Heart left ventricle (tissue), 16 donors: ENCODE measurements around the gene LYAR. TPM values are rescaled to one million over a fixed set of nuclear protein-coding genes. Genes with fewer than 3 reads are reported as not detected.

ENCODE experiments used
- ATAC-seq, 4 donors: fragments of 200-7000 bp; cut with Tn5 transposase; one replicate each; pipeline ENCODE4 v1.9.1; 2020 to 2022; ENCODE audit warnings: moderate library complexity in 4 of 4, mild to moderate bottlenecking in 3 of 4, moderate number of reproducible peaks in 1 of 4
- DNase-seq, 5 donors: peaks; one replicate each; pipeline ENCODE4 v3.0.0-alpha.2; 2020
- H3K27ac ChIP-seq, 12 donors: fragments of 200-600 bp; sonication (generic) in 4 of 12; one replicate each; pipeline versions ENCODE4 v1.5.0 to v1.8.0; 2016 to 2022; ENCODE audit warnings: mild to moderate bottlenecking in 2 of 12
- H3K27me3 ChIP-seq, 9 donors: fragments of 200-600 bp; sonication (generic) in 2 of 9; one replicate each; pipeline versions ENCODE4 v1.5.1 to v1.8.0; 2016 to 2022; ENCODE audit warnings: mild to moderate bottlenecking in 3 of 9
- H3K36me3 ChIP-seq, 9 donors: fragments of 200-600 bp; sonication (generic) in 2 of 9; one replicate each; pipeline versions ENCODE4 v1.5.0 to v1.8.0; 2018 to 2022; ENCODE audit warnings: mild to moderate bottlenecking in 2 of 9
- H3K4me1 ChIP-seq, 12 donors: fragments of 200-600 bp; sonication (generic) in 4 of 12; one replicate each; pipeline versions ENCODE4 v1.5.0 to v1.8.0; 2016 to 2022; ENCODE audit warnings: mild to moderate bottlenecking in 3 of 12
- H3K4me3 ChIP-seq, 12 donors: fragments of 200-600 bp; sonication (generic) in 4 of 12; one replicate each; pipeline versions ENCODE4 v1.5.0 to v1.8.0; 2017 to 2022; ENCODE audit warnings: mild to moderate bottlenecking in 9 of 12, moderate library complexity in 4 of 12
- H3K9me3 ChIP-seq, 12 donors: fragments of 200-600 bp; sonication (generic) in 4 of 12; one replicate each; pipeline versions ENCODE4 v1.5.0 to v1.8.0; 2016 to 2022; ENCODE audit warnings: mild to moderate bottlenecking in 1 of 12
- POLR2A ChIP-seq, 2 donors: fragments of 450-650 bp; IDR thresholded peaks; one replicate each; pipeline ENCODE4 v1.6.1; 2017; ENCODE audit warnings: antibody characterized with exemption in 2 of 2, mild to moderate bottlenecking in 2 of 2, moderate library complexity in 2 of 2
- WGBS, 4 donors: extraction: QIAGEN DNeasy Blood & Tissue Kit in 2 of 4; methylation state at CpG; one replicate each; pipeline versions ENCODE4 v1.1.5 to v1.1.7; 2013 to 2018; 5-methylcytosine and 5-hydroxymethylcytosine counted together
- intact Hi-C, 10 donors: fragments of 100-400 bp; cut with DNase I; formaldehyde crosslinking; loops; one replicate each; pipeline versions ENCODE4 v1.11.1 to v1.14.2; 2022
- polyA plus RNA-seq, 2 donors: library from polyadenylated mRNA; stranded (reverse); fragments of 200-250 nt; gene quantifications; one replicate each; pipeline ENCODE4 v1.2.3, GENCODE V29; 2013
- total RNA-seq, 9 donors: library from RNA; depleted of rRNA in 2 of 9; stranded (reverse); fragments of >200 nt in 2 of 9; fragmentation: NEBNext Ultra II Directional in 3 of 9; extraction: Animal tissue kit (Norgen Biotek cat#: 25700) in 3 of 9; gene quantifications; one replicate each; pipeline versions ENCODE4 v1.1.0 to v1.2.4, GENCODE V29; 2016 to 2023
- TF ChIP-seq, protein P1 (sequence below), 12 donors: fragments of 200-600 bp; sonication (generic) in 4 of 12; IDR thresholded peaks; one replicate each; pipeline versions ENCODE4 v1.5.0 to v1.8.0; 2018 to 2022; ENCODE audit warnings: antibody characterized with exemption in 12 of 12, mild to moderate bottlenecking in 5 of 12
- donor health status: ischemic (EF 13 %, LVEDD 7.1; RV severe dilation, severe dysfunction).
- donor health status: healthy with polysubstance abuse.
- donor health status: DM: no; HTN: yes; CAD: no.
- donor health status: DM: no; HTN: no; CAD: no.
- donor health status: ischemic (EF 25% LVEDD 6.9; RV normal size, moderate dysfunction).
- donor health status: ischemic (EF 25% LVEDD 5.7; RV mildly dilated, moderate dysfunction).
- donor health status: healthy.
- donor health status: DM: yes; HTN: yes; CAD: no.
- donor health status: ischemic (EF 35%, LVEDD 5.7; RV mildly dilated, moderate dysfunction).
- donor health status: nonischemic (EF 11% LVEDD 7.7; RV severe dilation, severe dysfunction).
- donor health status: DM: yes; HTN: yes; CAD: no.
- donor health status: PGD.
- donor health status: ischemic (EF 29% LVEDD 5.4; RV normal size, mild dysfunction).
- donor health status: nonischemic (EF 23%, LVEDD 6.1; RV moderate dilation, normal function).

The LYAR gene
- total and polyA plus RNA-seq, 11 donors, result 8.6 to 16.6 (median 12.5) TPM

DNA sequence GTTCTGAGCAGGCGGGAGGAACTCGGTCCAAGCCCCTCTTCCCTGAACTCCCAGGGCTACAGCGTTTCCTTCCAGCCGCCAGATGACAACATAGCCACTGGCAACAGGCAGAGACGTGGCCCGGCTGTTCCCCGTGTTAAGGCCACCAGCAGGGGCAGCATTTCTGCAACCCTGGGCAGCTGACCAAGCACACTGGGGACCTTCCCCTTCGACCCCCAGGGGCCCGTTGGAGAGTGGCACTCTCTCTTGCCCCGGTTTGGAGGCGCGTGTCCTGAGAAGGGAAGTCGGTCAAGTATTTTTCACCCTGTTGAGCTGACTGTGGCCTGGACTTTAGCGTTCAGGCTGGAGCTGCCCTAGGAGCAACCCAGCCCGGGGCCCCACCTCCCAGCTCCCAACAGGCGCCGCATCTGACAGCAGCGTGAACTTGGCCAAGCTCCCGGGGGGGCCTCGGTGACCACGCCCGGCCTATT, 37.7 kb upstream of the LYAR start:
- H3K27ac ChIP-seq, result no peak overlapping the region
- H3K4me3 ChIP-seq, result no peak overlapping the region
- peaks cover 0 to 13% (median 0%) of the 10 kb centered on the region in 12 donors for H3K4me1 ChIP-seq
- peak; percentile 19 to 73 (median 55) for DNase-seq
- peaks cover 0 to 14% (median 0%) of the 10 kb centered on the region in 12 donors for H3K9me3 ChIP-seq
- H3K36me3 ChIP-seq, result peaks cover 0 to 1% (median 0%) of the 10 kb centered on the region in 9 donors
- peak in 3 of 4 donors; percentile 67 to 86 (median 79) for ATAC-seq
- no peaks in the 10 kb centered on the region for H3K27me3 ChIP-seq
- TF ChIP-seq, protein P1, sequence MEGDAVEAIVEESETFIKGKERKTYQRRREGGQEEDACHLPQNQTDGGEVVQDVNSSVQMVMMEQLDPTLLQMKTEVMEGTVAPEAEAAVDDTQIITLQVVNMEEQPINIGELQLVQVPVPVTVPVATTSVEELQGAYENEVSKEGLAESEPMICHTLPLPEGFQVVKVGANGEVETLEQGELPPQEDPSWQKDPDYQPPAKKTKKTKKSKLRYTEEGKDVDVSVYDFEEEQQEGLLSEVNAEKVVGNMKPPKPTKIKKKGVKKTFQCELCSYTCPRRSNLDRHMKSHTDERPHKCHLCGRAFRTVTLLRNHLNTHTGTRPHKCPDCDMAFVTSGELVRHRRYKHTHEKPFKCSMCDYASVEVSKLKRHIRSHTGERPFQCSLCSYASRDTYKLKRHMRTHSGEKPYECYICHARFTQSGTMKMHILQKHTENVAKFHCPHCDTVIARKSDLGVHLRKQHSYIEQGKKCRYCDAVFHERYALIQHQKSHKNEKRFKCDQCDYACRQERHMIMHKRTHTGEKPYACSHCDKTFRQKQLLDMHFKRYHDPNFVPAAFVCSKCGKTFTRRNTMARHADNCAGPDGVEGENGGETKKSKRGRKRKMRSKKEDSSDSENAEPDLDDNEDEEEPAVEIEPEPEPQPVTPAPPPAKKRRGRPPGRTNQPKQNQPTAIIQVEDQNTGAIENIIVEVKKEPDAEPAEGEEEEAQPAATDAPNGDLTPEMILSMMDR (IDR thresholded peaks at IDR 0.05), result peak in 7 of 12 donors; percentile 15 to 44 (median 34)
- TF ChIP-seq POLR2A (IDR thresholded peaks at IDR 0.05), result no peak
- 30 to 46% (median 36%) methylated on average over 21 to 22 of the region's 22 CpGs for WGBS, 4 donors
- intact Hi-C loops, result no loop called here

DNA sequence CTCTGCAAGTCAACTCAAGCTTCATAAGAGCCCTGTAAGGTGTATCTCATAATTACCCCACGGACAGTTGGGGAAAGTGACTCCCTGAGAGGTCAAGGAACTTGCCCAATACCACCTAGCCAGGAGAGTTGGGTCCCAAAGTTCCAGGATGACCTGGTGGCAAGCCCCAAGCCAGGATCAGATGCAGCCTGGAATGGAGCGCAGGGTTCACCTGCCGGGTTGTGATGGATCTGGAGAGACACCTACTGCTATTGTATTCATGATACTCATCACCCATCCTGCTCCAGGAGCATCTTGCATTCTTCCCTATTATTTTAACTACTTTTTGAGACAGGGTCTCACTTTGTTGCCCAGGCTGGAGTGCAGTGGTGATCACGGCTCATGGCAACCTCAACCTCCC, 36.2 kb upstream of the LYAR start:
- TF ChIP-seq, protein P1 (IDR thresholded peaks at IDR 0.05), result no peak
- no peak for TF ChIP-seq POLR2A (IDR thresholded peaks at IDR 0.05)
- 92 to 99% (median 96%) methylated on average over 4 of the region's 4 CpGs for WGBS, 4 donors
- DNase-seq, result no peak

GRCh38 chr4:4325321-4325720, 35.4 kb upstream of the LYAR start:
- H3K27me3 ChIP-seq, result no peaks in the 10 kb centered on the region
- H3K9me3 ChIP-seq, result peaks cover 0 to 12% (median 0%) of the 10 kb centered on the region in 12 donors
- H3K27ac ChIP-seq, result no peak overlapping the region
- H3K36me3 ChIP-seq, result peaks cover 0 to 25% (median 22%) of the 10 kb centered on the region in 9 donors
- DNase-seq, result no peak
- peaks cover 0 to 13% (median 0%) of the 10 kb centered on the region in 12 donors for H3K4me1 ChIP-seq
- intact Hi-C loops, result no loop called here
- no peak for ATAC-seq
- H3K4me3 ChIP-seq, result no peak overlapping the region
- TF ChIP-seq POLR2A (IDR thresholded peaks at IDR 0.05), result no peak
- TF ChIP-seq, protein P1 (IDR thresholded peaks at IDR 0.05), result no peak
- WGBS, 4 donors, result 95 to 99% (median 98%) methylated on average over 5 of the region's 5 CpGs

More for the DNA sequence above, 36.2 kb upstream of the LYAR start:
- Histone ChIP-seq H3K4me3 (no peak overlapping the region), H3K36me3 (peaks cover 0 to 16% (median 14%) of the 10 kb centered on the region in 9 donors), H3K9me3 (peaks cover 0 to 14% (median 0%) of the 10 kb centered on the region in 12 donors), H3K27me3 (no peaks in the 10 kb centered on the region), H3K27ac (no peak overlapping the region), H3K4me1 (peaks cover 0 to 13% (median 0%) of the 10 kb centered on the region in 12 donors)
- intact Hi-C loops, result no loop called here
- no peak for ATAC-seq

- peaks cover 0 to 5% (median 0%) of the 10 kb centered on the region in 12 donors for H3K9me3 ChIP-seq
- no peaks in the 10 kb centered on the region for H3K27me3 ChIP-seq
- TF ChIP-seq, protein P1 (IDR thresholded peaks at IDR 0.05), result no peak
- TF ChIP-seq POLR2A (IDR thresholded peaks at IDR 0.05), result no peak
- WGBS, 4 donors, result 30 to 45% (median 40%) methylated on average over 10 of the region's 10 CpGs
- peaks cover 0 to 38% (median 35%) of the 10 kb centered on the region in 9 donors for H3K36me3 ChIP-seq
- H3K4me1 ChIP-seq, result peaks cover 0 to 13% (median 0%) of the 10 kb centered on the region in 12 donors
- no peak overlapping the region for H3K4me3 ChIP-seq
- peak overlapping the region in 8 of 12 donors; percentile 0 to 59 (median 22) for H3K27ac ChIP-seq
- DNase-seq (no peak), ATAC-seq (peak in 2 of 4 donors; percentile 15 to 41)
- intact Hi-C loops, result no loop called here
These were observed 34.0 kb upstream of the LYAR start for GRCh38 chr4:4323705-4324534.
